Trophoblast cell (in vitro differentiated cells and primary cell): ENCODE results near the gene CTU2. TPM values are rescaled to one million over a fixed set of nuclear protein-coding genes. Genes with fewer than 3 reads are reported as not detected.

ENCODE experiments used
- DNase-seq, 2 donors: peaks; one replicate each; pipeline ENCODE4 v3.0.0-alpha.2; 2016
- H2AFZ ChIP-seq: 2 replicates; pipeline ENCODE4 v1.6.1; 2013; ENCODE audit warnings: low read length, moderate library complexity, mild to moderate bottlenecking; ENCODE audit not compliant: insufficient read depth, poor library complexity
- H2AK5ac ChIP-seq: 2 replicates; pipeline ENCODE4 v1.6.1; 2013; ENCODE audit warnings: mild to moderate bottlenecking, low read length
- H2BK120ac ChIP-seq: 2 replicates; pipeline ENCODE4 v1.6.1; 2013; ENCODE audit warnings: low read length, mild to moderate bottlenecking, moderate library complexity; ENCODE audit not compliant: insufficient read depth, poor library complexity
- H2BK12ac ChIP-seq: 2 replicates; pipeline ENCODE4 v1.6.1; 2013; ENCODE audit warnings: mild to moderate bottlenecking, low read length, moderate library complexity
- H2BK5ac ChIP-seq: 2 replicates; pipeline ENCODE4 v1.6.1; 2013; ENCODE audit warnings: low read length, low read depth, moderate library complexity, mild to moderate bottlenecking; ENCODE audit not compliant: poor library complexity
- H3K14ac ChIP-seq: 2 replicates; pipeline ENCODE4 v1.6.1; 2013; ENCODE audit warnings: mild to moderate bottlenecking, low read length
- H3K18ac ChIP-seq: 2 replicates; pipeline ENCODE4 v1.6.1; 2013; ENCODE audit warnings: mild to moderate bottlenecking, low read length
- H3K23ac ChIP-seq: 2 replicates; pipeline ENCODE4 v1.6.1; 2013; ENCODE audit warnings: low read length
- H3K27ac ChIP-seq: 2 replicates; pipeline ENCODE4 v1.5.1; 2013; ENCODE audit warnings: low read depth, mild to moderate bottlenecking, inconsistent platforms, low read length, moderate library complexity
- H3K27me3 ChIP-seq: 2 replicates; pipeline ENCODE4 v1.6.1; 2013; ENCODE audit warnings: inconsistent platforms, mild to moderate bottlenecking, low read length, moderate library complexity; ENCODE audit not compliant: insufficient read depth
- H3K36me3 ChIP-seq, 2 experiments: 1 replicate in 1 of 2; 2 replicates in 1 of 2; pipeline ENCODE4 v1.6.1; 2013; ENCODE audit warnings: low read length in 2 of 2, mild to moderate bottlenecking in 2 of 2, moderate library complexity in 1 of 2; ENCODE audit not compliant: insufficient read depth in 2 of 2, control insufficient read depth in 1 of 2
- H3K4ac ChIP-seq: 2 replicates; pipeline ENCODE4 v1.6.1; 2013; ENCODE audit warnings: low read depth, mild to moderate bottlenecking, low read length, moderate library complexity
- H3K4me1 ChIP-seq, 2 experiments: 1 replicate in 1 of 2; 2 replicates in 1 of 2; pipeline ENCODE4 v1.6.1; 2013; ENCODE audit warnings: low read length in 2 of 2, mild to moderate bottlenecking in 2 of 2, moderate library complexity in 1 of 2; ENCODE audit not compliant: insufficient read depth in 2 of 2, control insufficient read depth in 1 of 2
- H3K4me2 ChIP-seq: 2 replicates; pipeline ENCODE4 v1.6.1; 2013; ENCODE audit warnings: inconsistent platforms, mild to moderate bottlenecking, low read length, moderate library complexity
- H3K4me3 ChIP-seq: 2 replicates; pipeline ENCODE4 v1.5.1; 2013; ENCODE audit warnings: mild to moderate bottlenecking, low read depth, low read length, inconsistent platforms
- H3K79me1 ChIP-seq: one replicate; pipeline ENCODE4 v1.6.1; 2013; ENCODE audit warnings: low read length
- H3K79me2 ChIP-seq: 2 replicates; pipeline ENCODE4 v1.6.1; 2013; ENCODE audit warnings: low read length, mild to moderate bottlenecking; ENCODE audit not compliant: control insufficient read depth, insufficient read depth, poor library complexity
- H3K9ac ChIP-seq: 2 replicates; pipeline ENCODE4 v1.6.1; 2013; ENCODE audit warnings: mild to moderate bottlenecking, low read length
- H3K9me3 ChIP-seq: 2 replicates; pipeline ENCODE4 v1.6.1; 2013; ENCODE audit warnings: low read depth, mild to moderate bottlenecking, control low read depth, inconsistent platforms, low read length; ENCODE audit not compliant: insufficient read depth
- H4K12ac ChIP-seq: 2 replicates; pipeline ENCODE4 v1.6.1; 2013; ENCODE audit warnings: low read depth, mild to moderate bottlenecking, low read length, moderate library complexity
- H4K8ac ChIP-seq: 2 replicates; pipeline ENCODE4 v1.6.1; 2013; ENCODE audit warnings: low read depth, mild to moderate bottlenecking, low read length, moderate library complexity
- H4K91ac ChIP-seq: one replicate; pipeline ENCODE4 v1.6.1; 2013; ENCODE audit warnings: low read depth, mild to moderate bottlenecking, low read length, moderate library complexity
- whole genome bisulfite sequencing: extraction: QIAGEN DNeasy Blood & Tissue Kit; methylation state at CpG from one replicate; pipeline ENCODE4 v1.1.7; 2013; ENCODE audit warnings: missing lambda C conversion rate; ENCODE audit not compliant: insufficient read length, insufficient coverage; ENCODE audit errors: extremely low coverage; 5-methylcytosine and 5-hydroxymethylcytosine counted together
- polyA plus RNA-seq: library from polyadenylated mRNA; stranded (reverse); fragments of 200-250 nt; gene quantifications from 2 replicates; pipeline ENCODE4 v1.2.3, GENCODE V29; 2013

CTU2 gene
- 25.4 and 28.4 TPM in 2 replicates for polyA plus RNA-seq

- H3K36me3 ChIP-seq, result peaks cover 9 to 18% of the 10 kb centered on the region in 2 experiments
- H2AFZ ChIP-seq, result peak within 1 kb of the TSS; percentile 87
- no peak within 1 kb of the TSS for H3K27ac ChIP-seq
- peak within 1 kb of the TSS; percentile 33 for H2BK120ac ChIP-seq
- H3K14ac ChIP-seq, result peak within 1 kb of the TSS; percentile 64
- H3K4me3 ChIP-seq, result peak within 1 kb of the TSS; percentile 89
- H2BK12ac ChIP-seq, result no peak within 1 kb of the TSS
- no peak within 1 kb of the TSS for H3K23ac ChIP-seq
- H3K4me1 ChIP-seq, result peaks cover 4 to 14% of the 10 kb centered on the region in 2 experiments
- peaks cover 2% of the 10 kb centered on the region for H3K79me1 ChIP-seq
- no peaks in the 10 kb centered on the region for H3K79me2 ChIP-seq
- no peak within 1 kb of the TSS for H2BK5ac ChIP-seq
- H3K9ac ChIP-seq, result peak within 1 kb of the TSS; percentile 91
- H4K91ac ChIP-seq, result peak within 1 kb of the TSS; percentile 3
- no peaks in the 10 kb centered on the region for H3K9me3 ChIP-seq
- peak; percentile 88 to 97 for DNase-seq
- peak within 1 kb of the TSS; percentile 93 for H4K8ac ChIP-seq
- peak within 1 kb of the TSS; percentile 1 for H3K4ac ChIP-seq
- H2AK5ac ChIP-seq, result no peak within 1 kb of the TSS
- H3K4me2 ChIP-seq, result peak within 1 kb of the TSS; percentile 98
- peak within 1 kb of the TSS; percentile 1 for H4K12ac ChIP-seq
- H3K18ac ChIP-seq, result peak within 1 kb of the TSS; percentile 54
- no CpG with 5 or more reads among the region's 86 CpGs for WGBS
- no peaks in the 10 kb centered on the region for H3K27me3 ChIP-seq
Observed at GRCh38 chr16:88706229-88706964, at the start of gene CTU2, which contains the start of gene RNF166. TSS of gene CTU2 (plus strand) at chr16:88706503. CDS start at chr16:88706531, 28 bp downstream. TSS of gene RNF166 (minus strand) at chr16:88706408. CDS start at chr16:88706325, 83 bp downstream.

GRCh38 chr16:88657371-88657770 lies 48.9 kb upstream of the CTU2 start:
- H3K36me3 ChIP-seq, result peaks cover 69 to 75% of the 10 kb centered on the region in 2 experiments

GRCh38 chr16:88658714-88659113 lies 47.6 kb upstream of the CTU2 start:
- Histone ChIP-seq H3K79me1 (peaks cover 14% of the 10 kb centered on the region), H3K23ac (no peak overlapping the region), H2AFZ (no peak overlapping the region), H4K91ac (no peak overlapping the region), H2BK12ac (no peak overlapping the region), H3K9me3 (peaks cover 7% of the 10 kb centered on the region), H3K4me1 (peaks cover 2 to 7% of the 10 kb centered on the region in 2 experiments), H3K79me2 (peaks cover 25% of the 10 kb centered on the region), H3K27ac (no peak overlapping the region), H3K18ac (no peak overlapping the region), H2BK5ac (no peak overlapping the region), H4K12ac (no peak overlapping the region), H2BK120ac (no peak overlapping the region), H4K8ac (no peak overlapping the region), H3K14ac (no peak overlapping the region), H3K9ac (no peak overlapping the region), H3K36me3 (peaks cover 55 to 62% of the 10 kb centered on the region in 2 experiments), H3K4me3 (no peak overlapping the region), H3K27me3 (no peaks in the 10 kb centered on the region), H3K4ac (peak overlapping the region; percentile 71), H3K4me2 (no peak overlapping the region), H2AK5ac (no peak overlapping the region)
- no CpG with 5 or more reads among the region's 15 CpGs for WGBS
- DNase-seq, result no peak

More at GRCh38 chr16:88657371-88657770, 48.9 kb upstream of the CTU2 start:
- no peak overlapping the region for H2BK12ac ChIP-seq
- peaks cover 5% of the 10 kb centered on the region for H3K9me3 ChIP-seq
- H3K18ac ChIP-seq, result no peak overlapping the region
- WGBS, result no CpG with 5 or more reads among the region's 19 CpGs
- peak overlapping the region; percentile 15 for H3K4ac ChIP-seq
- no peak for DNase-seq
- H3K27ac ChIP-seq, result no peak overlapping the region
- no peak overlapping the region for H4K12ac ChIP-seq
- H2BK5ac ChIP-seq, result no peak overlapping the region
- H3K14ac ChIP-seq, result no peak overlapping the region
- no peak overlapping the region for H3K4me3 ChIP-seq
- H2AK5ac ChIP-seq, result no peak overlapping the region
- no peak overlapping the region for H3K4me2 ChIP-seq
- no peak overlapping the region for H2AFZ ChIP-seq
- H3K23ac ChIP-seq, result no peak overlapping the region
- peaks cover 2 to 7% of the 10 kb centered on the region in 2 experiments for H3K4me1 ChIP-seq
- H3K9ac ChIP-seq, result no peak overlapping the region
- peaks cover 3% of the 10 kb centered on the region for H3K79me1 ChIP-seq
- no peak overlapping the region for H2BK120ac ChIP-seq
- no peaks in the 10 kb centered on the region for H3K27me3 ChIP-seq
- H4K91ac ChIP-seq, result no peak overlapping the region
- peaks cover 15% of the 10 kb centered on the region for H3K79me2 ChIP-seq
- H4K8ac ChIP-seq, result no peak overlapping the region

- Histone ChIP-seq H3K79me2 (peaks cover 27% of the 10 kb centered on the region), H3K4ac (peak overlapping the region; percentile 71), H3K23ac (no peak overlapping the region), H3K27me3 (no peaks in the 10 kb centered on the region), H2AFZ (no peak overlapping the region), H3K4me3 (no peak overlapping the region), H3K18ac (no peak overlapping the region), H3K36me3 (peaks cover 51 to 57% of the 10 kb centered on the region in 2 experiments), H3K4me1 (peaks cover 2 to 10% of the 10 kb centered on the region in 2 experiments), H3K79me1 (peaks cover 16% of the 10 kb centered on the region), H4K8ac (no peak overlapping the region), H2BK5ac (no peak overlapping the region), H3K14ac (no peak overlapping the region), H3K27ac (no peak overlapping the region), H3K9ac (no peak overlapping the region), H2BK120ac (no peak overlapping the region), H3K9me3 (peaks cover 7% of the 10 kb centered on the region), H4K91ac (no peak overlapping the region), H2AK5ac (no peak overlapping the region), H4K12ac (no peak overlapping the region), H2BK12ac (no peak overlapping the region), H3K4me2 (no peak overlapping the region)
- WGBS, result no CpG with 5 or more reads among the region's 25 CpGs
- DNase-seq, result no peak
Observed at GRCh38 chr16:88659160-88659559, 47.1 kb upstream of the CTU2 start.
